IPS-NIHi7 (cell line): Measurements from ENCODE around the gene CAST.
A peak's percentile ranks its signal among the peaks of the same experiment; 100 is the strongest.
"Not testable (repeated sequence)": the region's sequence is repeated elsewhere in the genome, so short reads cannot be mapped to it uniquely, and the experiment has no call there.

Experiments
- DNase-seq: peaks from one replicate; pipeline ENCODE4 v3.0.0; 2012; ENCODE audit warnings: mixed read lengths; ENCODE audit errors: extremely low spot score

Gene CAST

GRCh38 chr5:96661855-96662724 lies at the start of gene CAST:
CAST (plus strand) TSS chr5:96662376; CDS start chr5:96662423, 47 bp downstream.
- peak; percentile 89 for DNase-seq

- peak; percentile 69 for DNase-seq
These were observed 48.0 kb upstream of the CAST start for GRCh38 chr5:96614110-96614691.

GRCh38 chr5:96615223-96615622 lies 47.0 kb upstream of the CAST start:
- no peak for DNase-seq

- DNase-seq = no peak
These were observed 45.4 kb upstream of the CAST start for GRCh38 chr5:96616801-96617200.

GRCh38 chr5:96618311-96619016 lies 43.7 kb upstream of the CAST start:
- DNase-seq = not testable (repeated sequence)

GRCh38 chr5:96619946-96620345 lies 42.2 kb upstream of the CAST start:
- DNase-seq = no peak

- DNase-seq = no peak
These were observed 37.6 kb upstream of the CAST start for GRCh38 chr5:96624596-96624995.

GRCh38 chr5:96625365-96625764 lies 36.8 kb upstream of the CAST start:
- no peak for DNase-seq

- DNase-seq = no peak
These were observed 35.2 kb upstream of the CAST start for GRCh38 chr5:96626956-96627355.

- DNase-seq = no peak
These were observed 34.3 kb upstream of the CAST start for GRCh38 chr5:96627792-96628398.

GRCh38 chr5:96628406-96628805 lies 33.8 kb upstream of the CAST start:
- DNase-seq = no peak

GRCh38 chr5:96629774-96630173 lies 32.4 kb upstream of the CAST start:
- DNase-seq = no peak

- DNase-seq = no peak
These were observed 28.4 kb upstream of the CAST start for GRCh38 chr5:96633820-96634219.

GRCh38 chr5:96634881-96635280 lies 27.3 kb upstream of the CAST start:
- no peak for DNase-seq

GRCh38 chr5:96636046-96636445 lies 26.1 kb upstream of the CAST start:
- no peak for DNase-seq

GRCh38 chr5:96636594-96636993 lies 25.6 kb upstream of the CAST start:
- no peak for DNase-seq

GRCh38 chr5:96637196-96637595 lies 25.0 kb upstream of the CAST start:
- no peak for DNase-seq

GRCh38 chr5:96638561-96638960 lies 23.6 kb upstream of the CAST start:
- no peak for DNase-seq

GRCh38 chr5:96640696-96641095 lies 21.5 kb upstream of the CAST start:
- no peak for DNase-seq

GRCh38 chr5:96641368-96642280 lies 20.6 kb upstream of the CAST start:
- DNase-seq = no peak

- no peak for DNase-seq
These were observed 19.9 kb upstream of the CAST start for GRCh38 chr5:96642281-96642640.
